GM18858 (cell line): ENCODE results near the gene NOS1.
"Not testable (repeated sequence)": the region's sequence is repeated elsewhere in the genome, so short reads cannot be mapped to it uniquely, and the experiment has no call there.

Experiments used
- ATAC-seq: cut with Tn5 transposase; IDR thresholded peaks from one replicate; pipeline ENCODE4 v1.9.1; 2021; ENCODE audit not compliant: unreplicated experiment

Gene NOS1

DNA sequence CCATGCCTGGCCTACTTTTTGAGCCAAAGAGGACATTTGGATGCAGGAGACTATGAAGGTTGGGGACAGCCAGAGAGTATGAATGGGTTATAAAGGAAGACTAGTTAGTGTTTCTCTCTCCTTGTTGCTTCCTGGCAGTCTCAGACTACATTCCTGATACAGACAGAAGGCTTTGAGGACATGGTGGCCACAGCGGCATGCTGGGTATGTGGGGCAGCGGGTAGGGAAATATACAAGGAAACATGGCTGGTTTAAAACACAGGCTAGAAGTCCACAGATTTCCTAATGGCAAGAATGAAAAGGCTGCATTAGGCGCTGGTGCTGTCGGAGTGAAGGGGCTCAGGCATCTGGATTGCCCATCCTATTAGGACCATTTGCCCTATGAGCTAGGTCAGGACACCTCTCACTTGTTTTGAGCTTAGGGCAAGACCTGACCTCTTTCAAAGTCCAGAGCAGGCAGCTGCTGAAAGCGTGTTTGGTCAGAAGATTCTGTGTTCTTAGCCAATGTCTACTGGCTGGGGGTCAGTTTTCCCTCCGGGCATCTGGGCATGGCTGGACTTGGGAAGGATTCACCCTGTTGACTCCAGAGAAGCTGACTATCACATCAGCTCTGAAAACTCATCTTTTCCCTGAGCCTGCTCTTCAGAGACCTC, 151.0 kb downstream of the NOS1 start:
- no peak for ATAC-seq

DNA sequence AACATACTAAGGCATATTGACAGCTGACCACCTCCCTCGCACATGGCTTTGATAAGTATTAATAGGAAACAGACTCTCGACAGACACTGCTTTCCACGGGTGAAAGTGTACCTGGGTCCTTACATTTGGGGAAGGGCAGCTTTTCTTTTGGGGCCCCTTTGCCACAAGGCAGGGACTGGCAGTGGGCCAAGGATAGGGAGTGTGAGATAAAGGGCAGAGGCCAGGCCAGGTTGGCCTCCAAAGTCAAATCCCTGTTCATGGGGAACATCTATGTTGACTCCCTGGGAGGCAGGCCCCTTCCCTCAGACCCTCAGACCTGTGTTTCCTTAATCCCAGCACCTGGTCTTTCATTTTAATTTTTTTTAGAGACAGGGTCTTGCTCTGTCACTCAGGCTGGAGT, 151.8 kb downstream of the NOS1 start:
- no peak for ATAC-seq

DNA sequence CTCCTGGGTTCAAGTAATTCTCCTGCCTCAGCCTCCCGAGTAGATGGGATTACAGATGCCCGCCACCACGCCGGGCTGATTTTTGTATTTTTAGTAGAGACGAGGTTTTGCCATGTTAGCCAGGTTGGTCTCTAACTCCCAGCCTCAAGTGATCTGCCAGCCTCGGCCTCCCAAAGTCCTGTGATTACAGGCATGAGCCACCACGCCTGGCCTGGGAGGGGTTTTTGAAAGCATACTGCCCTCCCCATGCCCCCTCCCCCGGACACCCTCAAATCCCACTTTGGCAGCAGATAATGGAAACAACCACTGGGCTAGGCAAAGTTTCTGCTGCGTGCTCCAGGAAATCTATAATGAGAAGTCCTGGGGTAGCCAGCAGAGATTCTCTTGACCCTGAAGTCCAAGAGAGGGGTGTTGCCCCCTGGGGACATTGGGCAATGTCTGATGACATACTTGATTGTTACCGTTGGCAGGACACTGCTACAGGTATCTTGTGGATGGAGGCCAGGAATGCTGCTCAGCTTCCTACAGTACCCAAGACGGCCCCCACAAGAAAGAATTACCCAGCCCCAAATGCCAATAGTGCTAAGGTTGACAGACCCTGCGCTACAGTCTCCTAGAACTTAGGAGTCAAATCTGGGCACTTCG, 152.5 kb downstream of the NOS1 start:
- ATAC-seq: no peak

DNA sequence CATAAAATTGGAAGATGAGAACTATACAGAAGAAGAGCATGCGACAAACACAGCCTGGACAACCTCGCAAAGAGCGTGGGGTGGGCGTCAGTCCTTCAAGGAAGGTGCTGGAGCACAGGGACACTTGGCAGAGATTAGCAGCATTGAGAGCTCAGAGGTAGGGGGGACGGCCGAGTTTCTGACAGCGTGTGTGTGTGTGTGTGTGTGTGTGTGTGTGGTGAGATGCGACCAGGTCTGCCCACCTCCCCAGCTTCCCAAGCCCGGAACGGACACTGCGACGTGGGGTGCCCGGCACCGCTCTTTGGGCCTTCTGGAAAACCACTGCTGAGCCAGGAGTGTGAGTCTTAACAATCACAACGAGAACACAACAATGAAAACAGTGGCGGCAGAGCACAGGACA, 153.2 kb downstream of the NOS1 start:
- ATAC-seq: no peak

DNA sequence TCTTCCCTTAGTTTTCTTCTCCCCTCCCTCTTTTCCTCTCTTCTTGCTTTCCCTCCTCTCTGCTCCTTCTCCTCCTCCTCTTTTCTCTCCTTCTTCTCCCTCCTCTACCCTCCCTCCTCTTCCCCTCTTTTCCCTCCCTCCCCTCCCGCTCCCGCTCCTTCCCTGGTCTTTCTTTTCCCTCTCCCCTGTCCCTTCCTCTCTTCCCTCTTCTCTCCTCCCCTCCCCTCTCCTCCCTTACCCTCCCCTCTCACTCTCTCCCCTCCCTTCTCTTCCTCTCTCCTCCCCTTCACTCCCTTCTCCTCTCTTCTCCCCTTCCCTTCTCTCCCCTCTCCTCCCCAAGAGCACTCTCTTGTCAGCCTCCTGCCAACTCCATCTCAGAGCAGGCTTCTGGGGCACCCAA, 153.8 kb downstream of the NOS1 start:
- no peak for ATAC-seq

DNA sequence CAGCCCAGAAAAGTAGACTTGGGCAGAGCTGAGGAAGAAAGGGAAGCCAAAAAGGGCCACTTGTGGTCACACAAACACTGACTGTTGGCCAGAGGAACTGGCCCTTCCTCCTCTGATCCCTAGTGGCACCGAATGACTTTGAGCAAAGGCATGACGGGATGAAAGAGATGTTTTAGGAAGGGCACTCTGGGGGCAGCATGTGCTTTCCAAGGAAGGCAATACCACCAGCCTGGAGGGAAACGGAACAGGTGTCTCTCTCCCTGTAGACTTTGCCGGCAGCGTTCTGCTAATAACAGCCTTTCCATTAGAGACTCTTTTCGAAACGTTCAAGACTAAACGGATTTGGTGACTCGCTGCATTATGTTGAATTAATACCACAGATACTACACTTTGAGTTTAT, 158.9 kb downstream of the NOS1 start:
- ATAC-seq: no peak

DNA sequence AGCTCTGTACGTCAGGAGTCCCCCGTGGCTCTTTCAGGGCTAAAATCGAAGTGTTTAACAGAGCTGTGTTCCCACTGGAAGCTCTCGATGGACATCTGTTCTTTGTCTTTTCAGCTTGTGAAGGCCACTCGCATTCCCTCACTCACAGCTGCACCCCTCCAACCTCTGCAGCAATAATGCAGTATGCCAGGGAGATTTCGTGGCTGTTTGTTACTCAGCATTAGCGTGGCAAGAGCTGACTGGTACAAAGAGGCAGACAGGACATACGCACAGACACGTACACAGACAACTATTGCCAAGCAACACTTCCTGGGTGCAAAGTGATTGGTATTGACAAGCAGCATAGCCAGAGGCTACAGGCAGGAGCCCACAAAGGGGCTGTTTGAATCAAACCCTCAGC, 159.4 kb downstream of the NOS1 start:
- no peak for ATAC-seq

DNA sequence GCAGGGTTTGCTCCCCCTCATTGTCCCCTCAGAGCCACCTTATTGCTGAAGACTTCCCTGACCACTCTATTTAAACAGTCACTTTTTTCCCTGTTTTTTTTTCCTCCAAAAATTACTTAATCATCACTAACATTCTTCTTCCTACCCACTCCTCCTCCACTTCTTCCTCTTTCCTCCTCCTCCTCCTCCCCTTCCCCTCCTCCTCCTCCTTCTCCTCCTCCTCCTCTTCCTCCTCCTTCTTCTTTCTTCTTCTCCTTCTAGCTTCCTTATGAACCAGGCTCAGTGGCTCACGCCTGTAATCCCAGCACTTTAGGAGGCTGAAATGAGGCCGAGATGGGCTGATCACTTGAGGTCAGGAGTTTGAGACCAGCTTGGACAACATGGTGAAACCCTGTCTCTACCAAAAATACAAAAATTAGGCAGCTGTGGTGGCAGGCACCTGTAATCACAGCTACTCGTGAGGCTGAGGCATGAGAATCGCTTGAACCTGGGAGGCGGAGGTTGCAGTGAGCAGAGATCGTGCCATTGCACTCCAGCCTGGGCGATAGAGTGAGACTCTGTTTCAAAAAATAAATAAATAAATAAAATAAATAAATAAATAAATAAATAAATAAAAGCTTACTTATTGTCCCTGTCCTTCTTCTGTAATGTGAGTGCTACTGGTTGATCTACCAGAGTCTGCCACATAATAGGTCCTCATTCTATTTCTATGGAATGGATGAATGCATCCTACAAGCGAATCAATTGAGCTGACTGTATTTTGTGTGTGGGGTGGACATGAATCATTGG, 161.3 kb downstream of the NOS1 start:
- ATAC-seq: not testable (repeated sequence)

DNA sequence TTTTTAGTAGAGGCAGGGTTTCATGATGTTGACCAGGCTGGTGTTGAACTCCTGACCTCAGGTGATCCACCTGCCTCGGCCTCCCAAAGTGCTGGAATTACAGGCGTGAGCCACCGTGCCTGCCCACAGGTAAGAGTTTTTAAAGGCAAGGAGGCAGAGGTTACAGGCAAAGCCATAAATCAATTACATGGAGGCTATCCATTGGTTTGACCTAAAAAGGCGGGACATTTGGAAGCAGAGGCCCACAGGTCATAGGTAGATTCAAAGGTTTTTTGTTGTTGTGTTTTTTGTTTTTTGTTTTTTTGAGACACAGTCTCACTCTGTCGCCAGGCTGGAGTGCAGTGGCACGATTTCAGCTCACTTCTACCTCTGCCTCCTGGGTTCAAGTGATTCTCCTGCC, 165.1 kb downstream of the NOS1 start:
- ATAC-seq: not testable (repeated sequence)

DNA sequence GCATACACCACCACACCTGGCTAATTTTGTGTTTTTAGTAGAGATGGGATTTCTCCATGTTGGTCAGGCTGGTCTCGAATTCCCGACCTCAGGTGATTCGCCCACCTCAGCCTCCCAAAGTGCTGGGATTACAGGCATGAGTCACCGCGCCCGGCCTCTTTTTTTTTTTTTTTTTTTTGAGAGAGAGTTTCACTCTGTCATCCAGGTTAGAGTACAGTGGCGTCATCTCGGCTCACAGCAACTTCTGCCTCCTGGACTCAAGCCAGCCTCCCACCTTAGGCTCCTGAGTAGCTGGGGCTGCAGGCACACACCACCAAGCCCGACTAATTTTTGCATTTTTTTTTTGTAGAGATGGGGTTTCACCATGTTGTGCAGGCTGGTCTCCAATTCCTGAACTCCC, 166.4 kb downstream of the NOS1 start:
- ATAC-seq: not testable (repeated sequence)

DNA sequence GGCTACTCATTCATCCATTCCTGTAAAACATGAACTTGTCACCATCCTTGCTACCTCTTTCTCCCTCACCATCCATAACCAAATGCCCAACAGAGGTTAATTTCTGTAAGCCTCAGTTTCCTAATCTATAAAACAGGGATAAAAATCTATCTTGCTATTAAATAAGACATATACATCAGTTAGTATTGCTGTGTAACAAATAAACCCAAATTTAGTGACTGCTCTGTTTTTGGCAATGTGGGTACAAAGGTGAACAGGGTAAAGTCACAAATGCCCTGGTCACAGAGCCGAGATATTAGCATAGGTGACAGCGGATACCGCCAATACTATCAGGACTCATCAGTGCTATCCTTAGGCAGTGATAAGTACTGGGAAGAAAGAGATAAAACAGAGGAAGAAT, 167.5 kb downstream of the NOS1 start:
- no peak for ATAC-seq

DNA sequence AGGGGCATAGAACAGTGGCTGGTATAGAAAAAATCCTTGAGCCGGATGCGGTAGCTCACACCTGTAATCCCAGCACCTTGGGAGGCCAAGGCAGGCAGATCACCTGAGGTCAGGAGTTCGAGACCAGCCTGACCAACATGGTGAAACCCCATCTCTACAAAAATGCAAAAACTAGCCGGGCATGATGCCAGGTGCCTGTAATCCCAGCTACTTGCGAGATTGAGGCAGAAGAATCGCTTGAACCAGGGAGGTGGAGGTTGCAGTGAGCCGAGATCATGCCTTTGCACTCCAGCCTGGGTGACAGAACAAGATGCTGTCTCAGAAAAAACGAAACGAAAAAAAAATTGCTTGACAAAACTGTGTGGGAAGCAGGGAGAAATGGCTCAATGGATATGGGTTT, 168.8 kb downstream of the NOS1 start:
- not testable (repeated sequence) for ATAC-seq

DNA sequence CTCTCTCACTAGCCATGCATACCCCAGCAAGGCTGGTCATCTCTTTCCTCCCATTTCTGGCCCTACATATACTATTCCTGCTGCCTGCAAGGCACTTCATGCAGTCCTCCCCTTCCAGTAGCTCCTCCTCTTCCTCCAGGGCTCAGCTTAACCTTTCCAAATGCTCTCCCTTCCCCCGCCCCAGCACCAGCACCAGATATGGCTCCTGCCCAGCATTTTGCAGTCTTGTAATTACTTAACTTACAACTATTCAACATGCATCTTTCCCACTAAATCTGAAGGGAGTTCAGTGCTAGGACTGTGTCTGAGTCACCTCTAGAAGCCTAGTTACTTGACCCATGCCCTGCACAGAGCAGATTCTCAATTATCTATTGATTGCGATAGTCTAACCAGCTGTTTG, 169.4 kb downstream of the NOS1 start:
- no peak for ATAC-seq

DNA sequence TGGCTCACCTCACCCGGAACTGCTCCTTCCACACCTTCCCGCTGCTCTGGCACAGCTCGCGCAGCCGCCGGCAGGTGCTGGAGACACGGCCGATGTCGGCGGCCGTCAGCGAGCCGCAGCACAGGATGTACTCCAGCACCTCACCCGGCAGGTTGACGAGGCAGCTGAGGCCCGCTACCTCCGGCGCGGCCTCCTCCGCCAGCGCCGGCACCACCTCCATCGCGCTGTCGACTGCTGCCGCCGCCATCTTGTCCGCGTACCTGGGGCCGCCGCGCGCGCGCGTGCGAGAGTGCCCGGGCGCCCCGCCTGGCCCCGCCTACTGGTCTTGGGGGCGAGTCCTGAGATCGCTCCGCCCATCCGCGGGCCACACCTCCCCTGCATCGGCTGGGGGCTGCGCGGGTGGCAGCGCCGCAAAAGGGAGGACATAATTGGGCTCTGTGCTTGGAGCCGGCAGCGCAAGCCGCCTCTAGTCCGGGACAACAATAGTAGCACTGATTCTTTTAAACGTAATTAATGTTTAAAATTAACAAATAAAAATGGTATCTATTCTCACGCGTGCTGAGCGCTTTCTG, 171.1 kb downstream of the NOS1 start, which contains the start of gene FBXO21:
TSS of gene FBXO21 (minus strand) at position 261 of the 572 bp plus-strand sequence. CDS start at position 247, 14 bp downstream.
- ATAC-seq: peak; percentile 78

DNA sequence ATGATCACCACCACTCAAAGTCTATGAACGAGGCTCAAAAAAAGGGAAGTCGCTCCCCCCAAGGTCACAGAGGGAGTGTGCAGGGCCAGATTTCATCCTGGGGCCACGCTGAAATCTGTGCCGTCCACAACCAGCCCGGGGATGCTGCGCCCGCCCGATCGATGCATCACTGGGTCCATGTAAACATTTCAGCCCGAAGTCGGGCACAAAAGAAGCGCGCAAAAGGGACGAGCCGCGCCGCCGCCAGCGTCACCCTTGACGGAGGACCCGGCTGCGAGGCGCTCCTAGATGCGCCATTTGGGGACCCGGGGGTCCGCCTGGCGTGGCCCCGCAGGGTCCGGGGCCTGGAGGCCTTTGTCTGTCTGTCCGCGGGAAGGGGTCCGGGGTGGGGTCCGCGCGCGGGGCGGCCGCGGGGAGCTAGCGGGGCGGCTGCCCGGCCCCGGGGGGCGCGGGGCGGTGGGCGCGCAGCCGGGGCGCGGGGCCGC, 171.7 kb downstream of the NOS1 start:
- peak; percentile 12 for ATAC-seq

DNA sequence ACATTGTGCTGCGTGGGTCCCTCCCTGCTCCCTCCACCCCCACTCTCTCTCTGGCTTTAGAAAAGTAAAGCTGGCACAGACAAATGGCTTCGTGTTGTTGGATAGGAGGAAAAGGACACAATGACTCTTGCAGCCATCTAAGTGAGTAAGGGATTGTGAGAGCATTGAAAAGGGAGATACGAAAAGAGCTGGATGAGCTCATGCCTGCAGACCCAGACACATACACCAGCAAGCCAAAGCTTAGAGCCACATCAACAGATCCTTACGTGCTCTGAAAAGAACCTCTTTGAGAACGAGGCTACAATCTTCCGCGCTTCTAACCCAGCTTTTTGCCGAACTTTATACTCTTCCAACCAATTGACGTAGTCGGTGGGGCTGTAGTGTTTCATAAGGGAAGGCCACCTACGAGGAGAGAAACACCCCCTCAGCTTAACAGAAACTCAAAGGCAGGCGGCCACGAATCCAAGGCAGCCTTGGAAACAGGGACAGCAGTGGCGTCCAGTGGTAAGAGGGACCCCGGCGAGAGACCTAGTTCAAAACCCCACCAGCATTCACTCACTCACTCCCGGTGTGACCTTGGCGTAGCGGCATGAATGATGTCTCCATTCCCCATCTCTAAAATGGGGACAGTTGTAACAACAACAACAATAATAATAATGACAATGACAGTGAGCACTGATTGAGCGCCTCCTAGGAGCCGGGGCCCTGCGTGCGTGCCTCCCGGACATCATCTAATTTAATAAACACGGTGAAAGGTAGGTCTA, 172.3 kb downstream of the NOS1 start:
- ATAC-seq: peak; percentile 10

DNA sequence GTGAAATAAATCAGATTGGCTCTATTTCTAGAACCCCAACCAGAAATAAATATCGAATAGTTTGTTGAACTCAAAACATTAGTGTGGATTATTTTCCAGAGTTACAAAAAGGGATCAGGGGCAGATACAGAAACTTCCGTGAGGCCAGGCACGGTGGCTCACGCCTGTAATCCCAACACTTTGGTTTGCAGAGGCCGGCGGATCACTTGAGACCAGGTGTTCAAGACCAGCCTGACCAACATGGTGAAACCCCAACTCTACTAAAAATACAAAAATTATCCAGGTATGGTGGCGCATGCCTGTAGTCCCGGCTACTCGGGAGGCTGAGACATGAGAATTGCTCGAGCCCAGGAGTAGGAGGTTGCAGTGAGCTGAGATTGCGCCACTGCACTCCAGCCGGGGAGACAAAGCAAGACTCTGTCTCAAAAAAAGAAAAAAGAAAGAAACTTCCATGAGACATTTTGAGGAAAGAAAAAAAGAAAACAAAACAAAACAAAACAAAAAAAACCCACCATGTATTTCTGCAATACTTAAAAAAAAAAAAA, 173.2 kb downstream of the NOS1 start:
- ATAC-seq: no peak

DNA sequence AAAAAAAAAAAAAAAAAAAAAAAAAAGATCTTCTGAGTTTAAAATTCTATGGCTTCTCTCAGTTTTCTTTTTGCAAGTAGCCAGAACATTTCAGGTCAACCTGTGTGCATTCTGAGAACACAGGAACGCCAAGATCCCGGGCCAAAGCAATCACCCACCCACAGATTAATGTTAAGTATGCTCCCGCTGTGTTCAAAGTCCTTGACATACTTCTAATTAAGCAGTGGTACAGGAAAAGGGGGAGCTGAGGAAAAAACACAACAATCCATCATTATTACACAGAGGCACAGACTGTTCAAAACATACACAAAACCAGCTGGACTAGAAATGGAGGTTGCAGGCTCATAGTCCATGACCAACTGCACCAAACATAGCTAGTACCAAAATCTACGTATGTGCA, 174.0 kb downstream of the NOS1 start:
- no peak for ATAC-seq

DNA sequence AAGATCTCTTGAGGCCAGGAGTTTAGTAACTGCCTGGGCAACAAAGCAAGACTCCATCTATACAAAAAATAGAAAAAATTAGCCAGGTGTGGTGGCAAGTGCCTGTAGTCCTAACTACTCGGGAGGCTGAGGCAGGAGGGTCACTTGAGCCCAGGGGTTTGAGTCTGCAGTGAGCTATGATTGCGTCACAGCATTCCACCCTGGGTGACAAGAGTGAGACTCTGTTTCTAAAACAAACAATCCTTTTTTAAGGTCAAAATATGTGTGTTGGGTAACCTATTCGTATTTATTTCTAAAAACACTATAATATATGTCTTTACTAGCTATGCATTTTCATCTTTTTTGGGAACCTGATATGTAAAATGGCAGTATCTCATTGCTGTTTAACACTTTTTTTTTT, 178.6 kb downstream of the NOS1 start:
- ATAC-seq: no peak

DNA sequence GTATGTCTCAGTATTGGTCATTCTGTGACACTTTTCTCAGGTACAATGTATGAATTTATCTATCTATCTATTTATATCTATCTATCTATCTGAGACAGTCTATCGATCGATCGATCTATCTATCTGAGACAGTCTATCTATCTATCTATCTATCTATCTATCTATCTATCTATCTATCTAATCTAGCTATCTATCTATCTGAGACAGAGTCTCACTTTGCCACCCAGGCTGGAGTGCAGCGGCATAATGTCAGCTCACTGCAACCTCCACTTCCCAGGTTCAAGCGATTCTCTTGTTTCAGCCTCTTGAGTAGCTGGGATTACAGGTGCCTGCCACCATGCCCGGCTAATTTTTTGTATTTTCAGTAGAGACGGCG, 180.0 kb downstream of the NOS1 start:
- not testable (repeated sequence) for ATAC-seq
